K562 (cell line): ENCODE measurements around the gene KCNC3. TPM values are rescaled to one million over a fixed set of nuclear protein-coding genes. Genes with fewer than 3 reads are reported as not detected.
A peak's percentile ranks its signal among the peaks of the same experiment; 100 is the strongest.

Experiments
- EZH2 ChIP-seq: IDR thresholded peaks from 2 replicates; pipeline ENCODE4 v1.6.1; 2012; ENCODE audit warnings: low read depth, mild to moderate bottlenecking, inconsistent platforms, low read length, borderline replicate concordance
- GABPB2 ChIP-seq: fragments of 250-450 bp; sonication (Bioruptor Pico); conservative IDR thresholded peaks from 2 replicates; pipeline ENCODE4 v1.5.1; 2021; ENCODE audit warnings: mild to moderate bottlenecking
- KAT7 ChIP-seq: sonication (generic); formaldehyde crosslinking; IDR thresholded peaks from 2 replicates; pipeline ENCODE4 v1.8.0; 2022; ENCODE audit warnings: missing genetic modification reagents, mild to moderate bottlenecking, borderline replicate concordance
- MCM7 ChIP-seq, 2 experiments: fragments of 450-650 bp; IDR thresholded peaks; 2 replicates each; pipeline ENCODE4 v1.6.1; 2016 to 2018
- SIN3B ChIP-seq: fragments of 450-650 bp; IDR thresholded peaks from 2 replicates; pipeline ENCODE4 v1.6.1; 2017; ENCODE audit warnings: low read depth, mild to moderate bottlenecking, moderate library complexity
- SMARCA5 ChIP-seq: fragments of 450-650 bp; IDR thresholded peaks from 2 replicates; pipeline ENCODE4 v1.6.1; 2016
- ZNF217 ChIP-seq: sonication (generic); formaldehyde crosslinking; IDR thresholded peaks from 2 replicates; pipeline ENCODE4 v1.8.0; 2022; ENCODE audit warnings: mild to moderate bottlenecking, missing genetic modification reagents
- ZNF780A ChIP-seq: fragments of 250-450 bp; sonication (Bioruptor Pico); IDR thresholded peaks from 2 replicates; pipeline ENCODE4 v1.5.0; 2021; ENCODE audit warnings: mild to moderate bottlenecking
- polyA plus RNA-seq, 8 experiments: library from polyadenylated mRNA; depleted of rRNA in 4 of 8; stranded (reverse) in 5 of 8; unstranded in 3 of 8; fragments of >200 nt; fragmentation: Nextera tagmentation in 2 of 8; fragmentation: Illumina TruSeq in 1 of 8; extraction: Ambion mirVana in 2 of 8; extraction: Trizol in 1 of 8; gene quantifications; 2 replicates each; pipeline versions ENCODE4 v1.2.1 to v1.2.3, GENCODE V29; 2011 to 2014; ENCODE audit warnings: inconsistent platforms in 1 of 8, missing spikeins in 1 of 8
- total RNA-seq, 7 experiments: library from RNA; depleted of rRNA in 6 of 7; stranded (reverse); fragments of >200 nt in 6 of 7; fragmentation: Illumina TruSeq in 2 of 7; extraction: Trizol in 2 of 7; gene quantifications; 2 replicates each; pipeline versions ENCODE4 v1.2.1 to v1.2.3, GENCODE V29; 2011 to 2021; ENCODE audit warnings: low replicate concordance in 1 of 7
- TF ChIP-seq, protein P1 (sequence below): fragments of 250-450 bp; sonication (Bioruptor Pico); IDR thresholded peaks from 2 replicates; pipeline ENCODE4 v1.5.0; 2021
- TF ChIP-seq, protein P2 (sequence below): sonication (generic); formaldehyde crosslinking; IDR thresholded peaks from 2 replicates; pipeline ENCODE4 v1.8.1; 2023; ENCODE audit warnings: mild to moderate bottlenecking, missing genetic modification reagents, moderate library complexity
- TF ChIP-seq, protein P3 (sequence below), 2 experiments: fragments of 450-650 bp in 1 of 2; IDR thresholded peaks; 2 replicates each; pipeline ENCODE4 v1.6.1; 2011 to 2017; ENCODE audit warnings: low read depth in 2 of 2, antibody characterized with exemption in 1 of 2, borderline replicate concordance in 1 of 2, low read length in 1 of 2, mild to moderate bottlenecking in 1 of 2, mixed read lengths in 1 of 2; ENCODE audit not compliant: control insufficient read depth in 1 of 2

Gene KCNC3
- total and polyA plus RNA-seq, 9 of the 15 experiments (the other 6 are each of a cell fraction or from before 2014, with no cell fraction given), result 0.03 to 26.2 (median 2.0) TPM

DNA sequence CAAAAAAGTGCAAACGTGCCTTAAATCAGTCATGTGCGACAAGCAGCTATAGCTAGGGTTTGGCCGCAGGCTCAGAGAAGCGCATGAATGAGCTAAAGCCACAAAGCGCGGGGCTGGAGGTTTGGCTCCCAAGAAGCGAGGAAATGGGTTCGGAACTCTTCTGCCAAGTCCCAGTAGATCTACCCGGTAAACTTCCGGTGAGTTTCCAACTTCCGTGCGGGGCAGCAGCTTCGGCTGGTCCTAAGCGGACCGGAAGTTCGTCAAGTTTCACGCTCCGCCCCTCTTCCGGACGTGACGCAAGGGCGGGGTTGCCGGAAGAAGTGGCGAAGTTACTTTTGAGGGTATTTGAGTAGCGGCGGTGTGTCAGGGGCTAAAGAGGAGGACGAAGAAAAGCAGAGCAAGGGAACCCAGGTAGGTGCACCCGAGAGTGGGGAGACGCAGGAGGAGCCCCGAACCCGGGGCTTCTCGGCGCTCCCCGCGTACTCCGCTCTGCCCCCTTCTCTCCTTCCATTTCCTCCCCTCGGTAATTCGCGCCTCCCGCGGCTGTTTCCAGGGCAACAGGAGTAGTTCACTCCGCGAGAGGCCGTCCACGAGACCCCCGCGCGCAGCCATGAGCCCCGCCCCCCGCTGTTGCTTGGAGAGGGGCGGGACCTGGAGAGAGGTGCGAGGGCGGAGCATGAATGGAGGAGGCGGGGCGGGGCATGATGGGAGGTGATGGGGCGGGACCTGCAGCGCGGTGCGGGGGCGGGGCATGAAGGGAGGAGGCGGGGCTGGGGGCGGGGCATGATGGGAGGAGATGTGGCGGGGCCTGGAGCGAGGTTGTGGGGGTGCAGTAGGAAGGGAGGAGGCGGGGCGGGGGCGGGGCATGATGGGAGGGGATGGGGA lies 47.2 kb upstream of the KCNC3 start, which contains the start of gene NR1H2 (continued):
- TF ChIP-seq GABPB2 (CRISPR knock-in tag), result no peak
- TF ChIP-seq, protein P1, sequence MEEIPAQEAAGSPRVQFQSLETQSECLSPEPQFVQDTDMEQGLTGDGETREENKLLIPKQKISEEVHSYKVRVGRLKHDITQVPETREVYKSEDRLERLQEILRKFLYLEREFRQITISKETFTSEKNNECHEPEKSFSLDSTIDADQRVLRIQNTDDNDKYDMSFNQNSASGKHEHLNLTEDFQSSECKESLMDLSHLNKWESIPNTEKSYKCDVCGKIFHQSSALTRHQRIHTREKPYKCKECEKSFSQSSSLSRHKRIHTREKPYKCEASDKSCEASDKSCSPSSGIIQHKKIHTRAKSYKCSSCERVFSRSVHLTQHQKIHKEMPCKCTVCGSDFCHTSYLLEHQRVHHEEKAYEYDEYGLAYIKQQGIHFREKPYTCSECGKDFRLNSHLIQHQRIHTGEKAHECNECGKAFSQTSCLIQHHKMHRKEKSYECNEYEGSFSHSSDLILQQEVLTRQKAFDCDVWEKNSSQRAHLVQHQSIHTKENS (CRISPR knock-in tag), result no peak
- TF ChIP-seq MCM7 (IDR thresholded peaks at IDR 0.05), result no peak
- TF ChIP-seq, protein P2, sequence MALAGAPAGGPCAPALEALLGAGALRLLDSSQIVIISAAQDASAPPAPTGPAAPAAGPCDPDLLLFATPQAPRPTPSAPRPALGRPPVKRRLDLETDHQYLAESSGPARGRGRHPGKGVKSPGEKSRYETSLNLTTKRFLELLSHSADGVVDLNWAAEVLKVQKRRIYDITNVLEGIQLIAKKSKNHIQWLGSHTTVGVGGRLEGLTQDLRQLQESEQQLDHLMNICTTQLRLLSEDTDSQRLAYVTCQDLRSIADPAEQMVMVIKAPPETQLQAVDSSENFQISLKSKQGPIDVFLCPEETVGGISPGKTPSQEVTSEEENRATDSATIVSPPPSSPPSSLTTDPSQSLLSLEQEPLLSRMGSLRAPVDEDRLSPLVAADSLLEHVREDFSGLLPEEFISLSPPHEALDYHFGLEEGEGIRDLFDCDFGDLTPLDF, result peak; percentile 66
- peak; percentile 45; the same call in 1 of the 2 replicates for TF ChIP-seq KAT7 (CRISPR knock-in tag)
- no peak for TF ChIP-seq ZNF217
- no peak for TF ChIP-seq EZH2
- TF ChIP-seq, protein P3, sequence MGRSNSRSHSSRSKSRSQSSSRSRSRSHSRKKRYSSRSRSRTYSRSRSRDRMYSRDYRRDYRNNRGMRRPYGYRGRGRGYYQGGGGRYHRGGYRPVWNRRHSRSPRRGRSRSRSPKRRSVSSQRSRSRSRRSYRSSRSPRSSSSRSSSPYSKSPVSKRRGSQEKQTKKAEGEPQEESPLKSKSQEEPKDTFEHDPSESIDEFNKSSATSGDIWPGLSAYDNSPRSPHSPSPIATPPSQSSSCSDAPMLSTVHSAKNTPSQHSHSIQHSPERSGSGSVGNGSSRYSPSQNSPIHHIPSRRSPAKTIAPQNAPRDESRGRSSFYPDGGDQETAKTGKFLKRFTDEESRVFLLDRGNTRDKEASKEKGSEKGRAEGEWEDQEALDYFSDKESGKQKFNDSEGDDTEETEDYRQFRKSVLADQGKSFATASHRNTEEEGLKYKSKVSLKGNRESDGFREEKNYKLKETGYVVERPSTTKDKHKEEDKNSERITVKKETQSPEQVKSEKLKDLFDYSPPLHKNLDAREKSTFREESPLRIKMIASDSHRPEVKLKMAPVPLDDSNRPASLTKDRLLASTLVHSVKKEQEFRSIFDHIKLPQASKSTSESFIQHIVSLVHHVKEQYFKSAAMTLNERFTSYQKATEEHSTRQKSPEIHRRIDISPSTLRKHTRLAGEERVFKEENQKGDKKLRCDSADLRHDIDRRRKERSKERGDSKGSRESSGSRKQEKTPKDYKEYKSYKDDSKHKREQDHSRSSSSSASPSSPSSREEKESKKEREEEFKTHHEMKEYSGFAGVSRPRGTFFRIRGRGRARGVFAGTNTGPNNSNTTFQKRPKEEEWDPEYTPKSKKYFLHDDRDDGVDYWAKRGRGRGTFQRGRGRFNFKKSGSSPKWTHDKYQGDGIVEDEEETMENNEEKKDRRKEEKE (IDR thresholded peaks at IDR 0.05; ENCODE audit: borderline replicate concordance in 1 of 2, control insufficient read depth in 1 of 2, low read depth in 2 of 2, low read length in 1 of 2), result peak in 1 of 2 experiments; percentile 97; a peak in 2 of 4 replicates
- TF ChIP-seq SIN3B, result peak; percentile 74; the same call in 1 of the 2 replicates
- TF ChIP-seq SMARCA5, result no peak
- TF ChIP-seq ZNF780A (CRISPR knock-in tag), result no peak
